Adrenal gland (tissue), 5 donors: ENCODE measurements around the gene SYCN.

ENCODE experiments used
- POLR2A ChIP-seq, 2 donors: fragments of 450-650 bp; IDR thresholded peaks; one replicate each; pipeline ENCODE4 v1.6.1; 2017; ENCODE audit warnings: antibody characterized with exemption in 2 of 2, mild to moderate bottlenecking in 2 of 2, moderate library complexity in 1 of 2
- TF ChIP-seq, protein P1 (sequence below), 6 experiments: fragments of 450-650 bp in 4 of 6; fragments of 200-600 bp in 2 of 6; sonication (generic) in 1 of 6; IDR thresholded peaks; 1 replicate in 5 of 6; 2 replicates in 1 of 6; pipeline versions ENCODE4 v1.5.1 to v1.8.0; 2016 to 2021; ENCODE audit warnings: antibody characterized with exemption in 6 of 6, mild to moderate bottlenecking in 2 of 6, moderate library complexity in 1 of 6
- donor health status: DM: no; HTN: no; CAD: no.

DNA sequence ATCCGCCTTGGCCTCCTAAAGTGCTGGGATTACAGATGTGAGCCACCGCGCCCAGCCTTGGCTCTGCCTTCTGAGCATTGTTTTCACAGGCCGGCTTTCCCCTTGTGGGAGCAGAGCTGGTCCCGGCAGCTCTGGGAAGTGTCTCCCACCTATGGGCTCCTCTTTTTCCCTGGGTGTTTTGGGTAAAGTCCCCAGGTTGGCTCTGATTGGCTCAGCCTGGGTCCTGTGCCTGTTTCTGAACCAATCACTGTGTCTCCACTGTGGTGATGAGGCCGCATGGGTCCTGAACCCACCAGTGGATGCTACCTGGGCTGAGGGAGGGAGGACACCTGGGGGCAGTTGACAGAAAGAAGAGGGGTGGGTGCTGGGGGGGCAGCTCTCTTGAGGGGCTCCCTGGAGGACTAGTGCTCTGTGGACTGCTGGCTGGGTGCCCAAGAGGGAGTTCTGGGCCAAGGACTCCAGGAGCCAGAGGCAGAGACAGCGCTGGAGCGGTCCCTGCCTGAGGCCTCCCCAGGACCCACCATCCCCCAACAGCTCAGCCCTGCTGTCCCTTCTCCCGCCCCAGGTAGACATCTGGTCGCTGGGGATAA lies 26.9 kb downstream of the SYCN start:
- TF ChIP-seq, protein P1, sequence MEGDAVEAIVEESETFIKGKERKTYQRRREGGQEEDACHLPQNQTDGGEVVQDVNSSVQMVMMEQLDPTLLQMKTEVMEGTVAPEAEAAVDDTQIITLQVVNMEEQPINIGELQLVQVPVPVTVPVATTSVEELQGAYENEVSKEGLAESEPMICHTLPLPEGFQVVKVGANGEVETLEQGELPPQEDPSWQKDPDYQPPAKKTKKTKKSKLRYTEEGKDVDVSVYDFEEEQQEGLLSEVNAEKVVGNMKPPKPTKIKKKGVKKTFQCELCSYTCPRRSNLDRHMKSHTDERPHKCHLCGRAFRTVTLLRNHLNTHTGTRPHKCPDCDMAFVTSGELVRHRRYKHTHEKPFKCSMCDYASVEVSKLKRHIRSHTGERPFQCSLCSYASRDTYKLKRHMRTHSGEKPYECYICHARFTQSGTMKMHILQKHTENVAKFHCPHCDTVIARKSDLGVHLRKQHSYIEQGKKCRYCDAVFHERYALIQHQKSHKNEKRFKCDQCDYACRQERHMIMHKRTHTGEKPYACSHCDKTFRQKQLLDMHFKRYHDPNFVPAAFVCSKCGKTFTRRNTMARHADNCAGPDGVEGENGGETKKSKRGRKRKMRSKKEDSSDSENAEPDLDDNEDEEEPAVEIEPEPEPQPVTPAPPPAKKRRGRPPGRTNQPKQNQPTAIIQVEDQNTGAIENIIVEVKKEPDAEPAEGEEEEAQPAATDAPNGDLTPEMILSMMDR (IDR thresholded peaks at IDR 0.05), result no peak
- no peak for TF ChIP-seq POLR2A (IDR thresholded peaks at IDR 0.05)
